HUES48 (cell line): ENCODE measurements around the gene RYR2.
A peak's percentile ranks its signal among the peaks of the same experiment; 100 is the strongest.

Source experiments
- H3K27ac ChIP-seq: one replicate; pipeline ENCODE4 v1.7.0; 2013; ENCODE audit warnings: low read depth, low read length, inconsistent platforms
- H3K27me3 ChIP-seq: 2 replicates; pipeline ENCODE4 v1.6.1; 2013; ENCODE audit warnings: mild to moderate bottlenecking, low read length; ENCODE audit not compliant: control insufficient read depth, insufficient read depth
- H3K36me3 ChIP-seq: 2 replicates; pipeline ENCODE4 v1.6.1; 2013; ENCODE audit warnings: low read length; ENCODE audit not compliant: control insufficient read depth, insufficient read depth
- H3K4me1 ChIP-seq: 2 replicates; pipeline ENCODE4 v1.6.1; 2013; ENCODE audit warnings: mild to moderate bottlenecking, low read length; ENCODE audit not compliant: control insufficient read depth, insufficient read depth
- H3K4me3 ChIP-seq: 2 replicates; pipeline ENCODE4 v1.5.1; 2013; ENCODE audit warnings: mild to moderate bottlenecking, low read depth, low read length
- H3K9ac ChIP-seq: 2 replicates; pipeline ENCODE4 v1.6.1; 2013; ENCODE audit warnings: mild to moderate bottlenecking, low read depth, low read length, moderate library complexity
- H3K9me3 ChIP-seq: 2 replicates; pipeline ENCODE4 v1.6.1; 2013; ENCODE audit warnings: low read length; ENCODE audit not compliant: control insufficient read depth, insufficient read depth

Gene RYR2

DNA sequence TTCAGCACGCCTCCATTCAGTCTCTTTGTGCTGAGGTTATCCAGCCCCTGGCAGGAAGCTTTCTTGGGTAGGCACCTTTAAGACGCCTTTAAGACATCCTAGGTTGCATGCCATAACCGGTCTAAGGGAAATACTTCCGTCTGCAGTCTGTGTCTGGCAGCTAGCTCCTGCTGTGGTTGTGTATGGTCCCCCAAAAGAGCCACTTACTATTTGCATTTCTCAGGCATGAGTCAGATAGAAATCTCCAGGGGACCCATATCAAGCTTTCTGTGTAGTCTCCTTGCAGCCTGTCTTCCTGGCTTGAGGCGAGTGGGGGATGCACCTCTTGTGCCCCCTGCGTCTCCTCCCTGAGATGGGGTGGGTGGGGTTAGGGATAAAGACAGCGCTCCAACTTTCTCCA is 10.0 kb upstream of the RYR2 start:
- Histone ChIP-seq H3K9me3 (no peaks in the 10 kb centered on the region), H3K4me1 (peaks cover 23% of the 10 kb centered on the region), H3K27me3 (no peaks in the 10 kb centered on the region; the same call in 1 of the 2 replicates), H3K36me3 (no peaks in the 10 kb centered on the region), H3K27ac (peak overlapping the region; percentile 92), H3K9ac (no peak overlapping the region), H3K4me3 (no peak overlapping the region)

- Histone ChIP-seq H3K9me3 (no peaks in the 10 kb centered on the region), H3K27ac (no peak overlapping the region), H3K9ac (no peak overlapping the region), H3K4me1 (peaks cover 18% of the 10 kb centered on the region), H3K27me3 (no peaks in the 10 kb centered on the region; the same call in 1 of the 2 replicates), H3K36me3 (no peaks in the 10 kb centered on the region), H3K4me3 (no peak overlapping the region)
These were observed 8.9 kb upstream of the RYR2 start for GRCh38 chr1:237033061-237033460.

DNA sequence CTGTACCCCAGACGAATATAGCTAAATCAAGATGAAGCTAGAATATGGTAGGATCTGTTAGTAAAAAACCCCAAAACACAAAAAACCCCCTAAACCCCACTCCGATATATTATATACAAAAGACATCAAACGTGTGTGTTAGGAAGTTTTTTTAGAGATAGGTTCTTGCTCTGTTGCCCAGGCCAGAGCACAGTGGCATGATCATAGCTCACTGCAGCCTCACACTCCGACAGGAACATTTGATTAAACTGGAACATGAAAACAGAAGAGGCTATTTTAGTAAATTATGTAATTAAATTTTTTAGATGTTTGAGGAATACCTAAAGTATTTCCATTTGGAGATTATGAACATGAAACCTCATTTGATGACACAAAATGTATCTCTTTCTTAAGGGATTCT is 8.2 kb upstream of the RYR2 start:
- Histone ChIP-seq H3K4me1 (peaks cover 18% of the 10 kb centered on the region), H3K36me3 (no peaks in the 10 kb centered on the region), H3K9me3 (no peaks in the 10 kb centered on the region), H3K27me3 (no peaks in the 10 kb centered on the region; the same call in 1 of the 2 replicates), H3K27ac (no peak overlapping the region), H3K4me3 (no peak overlapping the region), H3K9ac (no peak overlapping the region)

DNA sequence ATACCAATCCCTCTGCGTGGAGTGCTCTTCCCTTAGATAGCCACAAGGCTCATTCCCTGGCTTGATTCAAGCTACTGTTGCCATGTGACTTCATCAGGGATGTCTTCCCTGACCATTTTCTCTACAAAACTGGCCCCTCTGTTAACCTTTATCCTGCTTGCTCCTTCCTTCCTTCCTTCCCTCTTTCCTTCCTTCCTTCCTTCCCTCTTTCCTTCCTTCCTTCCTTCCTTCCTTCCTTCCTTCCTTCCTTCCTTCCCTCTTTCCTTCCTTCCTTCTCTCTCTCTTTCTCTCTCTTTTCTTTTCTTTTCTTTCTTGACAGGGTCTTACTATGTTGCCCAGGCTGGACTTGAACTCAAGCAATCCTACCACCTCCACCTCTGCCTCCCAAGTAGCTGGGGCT is 6.2 kb upstream of the RYR2 start:
- H3K9ac ChIP-seq, result no peak overlapping the region
- no peak overlapping the region for H3K4me3 ChIP-seq
- H3K27me3 ChIP-seq, result peaks cover 8% of the 10 kb centered on the region
- no peaks in the 10 kb centered on the region for H3K36me3 ChIP-seq
- no peaks in the 10 kb centered on the region for H3K9me3 ChIP-seq
- no peak overlapping the region for H3K27ac ChIP-seq
- peaks cover 18% of the 10 kb centered on the region for H3K4me1 ChIP-seq

- no peak overlapping the region for H3K9ac ChIP-seq
- no peaks in the 10 kb centered on the region for H3K9me3 ChIP-seq
- H3K4me3 ChIP-seq, result no peak overlapping the region
- no peak overlapping the region for H3K27ac ChIP-seq
- peaks cover 9% of the 10 kb centered on the region for H3K4me1 ChIP-seq
- no peaks in the 10 kb centered on the region for H3K36me3 ChIP-seq
- H3K27me3 ChIP-seq, result peaks cover 27% of the 10 kb centered on the region
These were observed 3.8 kb upstream of the RYR2 start for GRCh38 chr1:237038211-237038610.

- Histone ChIP-seq H3K27me3 (peaks cover 40% of the 10 kb centered on the region), H3K36me3 (no peaks in the 10 kb centered on the region), H3K27ac (no peak overlapping the region), H3K9me3 (no peaks in the 10 kb centered on the region), H3K9ac (no peak overlapping the region), H3K4me1 (peaks cover 33% of the 10 kb centered on the region), H3K4me3 (no peak overlapping the region)
These were observed 1.2 kb upstream of the RYR2 start for GRCh38 chr1:237040823-237041222.

DNA sequence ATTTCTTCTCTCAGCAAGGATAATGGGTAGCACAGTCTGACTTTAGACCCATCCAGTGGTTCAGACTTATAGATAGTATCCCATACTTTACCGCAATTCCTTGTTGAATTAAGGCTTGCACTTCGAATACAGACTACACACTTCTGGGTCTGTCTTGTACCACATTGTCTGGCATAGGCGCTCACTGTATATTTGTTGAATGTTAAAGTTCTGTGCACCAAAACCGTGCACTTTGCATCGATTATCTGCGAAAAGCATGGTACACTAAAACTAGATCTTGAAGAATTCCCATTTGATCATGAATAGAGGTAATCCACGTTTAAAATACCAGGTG is 556 bp upstream of the RYR2 start:
- no peaks in the 10 kb centered on the region for H3K9me3 ChIP-seq
- H3K36me3 ChIP-seq, result no peaks in the 10 kb centered on the region
- H3K27me3 ChIP-seq, result peaks cover 40% of the 10 kb centered on the region
- no peak overlapping the region for H3K27ac ChIP-seq
- peaks cover 39% of the 10 kb centered on the region for H3K4me1 ChIP-seq
- H3K9ac ChIP-seq, result no peak overlapping the region
- H3K4me3 ChIP-seq, result peak overlapping the region; percentile 60

GRCh38 chr1:237042526-237042891 is 525 bp downstream of the RYR2 start:
- peaks cover 46% of the 10 kb centered on the region for H3K4me1 ChIP-seq
- H3K27me3 ChIP-seq, result peaks cover 40% of the 10 kb centered on the region
- H3K9ac ChIP-seq, result no peak overlapping the region; the same call in 1 of the 2 replicates
- H3K4me3 ChIP-seq, result peak overlapping the region; percentile 72
- no peaks in the 10 kb centered on the region for H3K36me3 ChIP-seq
- H3K27ac ChIP-seq, result no peak overlapping the region
- no peaks in the 10 kb centered on the region for H3K9me3 ChIP-seq

GRCh38 chr1:237042892-237043576 is 1.1 kb downstream of the RYR2 start:
- H3K27ac ChIP-seq, result no peak overlapping the region
- no peaks in the 10 kb centered on the region for H3K36me3 ChIP-seq
- no peak overlapping the region for H3K9ac ChIP-seq
- peaks cover 40% of the 10 kb centered on the region for H3K27me3 ChIP-seq
- H3K4me3 ChIP-seq, result peak overlapping the region; percentile 72
- no peaks in the 10 kb centered on the region for H3K9me3 ChIP-seq
- peaks cover 46% of the 10 kb centered on the region for H3K4me1 ChIP-seq

DNA sequence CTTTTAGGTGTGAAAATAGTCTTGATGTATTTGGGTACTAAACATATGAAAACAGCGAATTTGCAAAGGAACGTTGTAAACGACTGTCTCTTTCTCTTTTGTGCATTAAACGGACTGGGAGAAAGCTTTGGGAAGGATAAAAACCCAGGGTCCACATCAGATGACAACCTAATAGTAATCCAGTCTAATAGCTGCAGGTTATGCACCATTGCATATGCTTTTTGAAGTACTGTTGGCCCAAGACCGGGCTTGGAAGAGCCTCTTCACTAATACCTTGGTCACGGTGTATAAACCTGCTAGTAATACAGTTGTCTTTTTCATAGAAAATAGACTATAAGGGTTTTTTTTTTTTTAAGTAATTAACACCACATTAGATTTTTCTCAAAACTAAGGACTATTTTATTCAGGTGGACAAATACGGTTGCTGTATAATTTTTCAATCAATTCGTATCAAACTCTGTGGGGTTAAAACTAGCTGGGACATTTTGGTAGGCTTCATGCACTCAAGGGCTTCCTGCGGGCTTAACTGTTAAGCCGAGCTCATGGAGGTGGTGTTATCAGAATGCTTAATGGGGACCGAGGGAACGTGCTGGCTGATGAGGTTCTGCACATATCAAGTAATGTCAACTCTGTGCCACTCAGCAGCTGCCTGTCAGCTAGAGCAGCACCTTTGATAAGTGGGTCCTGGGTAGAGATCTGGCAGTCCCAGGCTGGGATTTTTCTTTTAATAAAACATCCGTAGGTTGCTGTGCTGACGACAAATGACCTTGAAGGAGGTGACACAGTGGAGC is 2.1 kb downstream of the RYR2 start:
- no peak overlapping the region for H3K27ac ChIP-seq
- no peak overlapping the region for H3K9ac ChIP-seq
- H3K27me3 ChIP-seq, result peaks cover 40% of the 10 kb centered on the region
- no peaks in the 10 kb centered on the region for H3K36me3 ChIP-seq
- no peaks in the 10 kb centered on the region for H3K9me3 ChIP-seq
- H3K4me1 ChIP-seq, result peaks cover 49% of the 10 kb centered on the region
- peak overlapping the region; percentile 72 for H3K4me3 ChIP-seq

DNA sequence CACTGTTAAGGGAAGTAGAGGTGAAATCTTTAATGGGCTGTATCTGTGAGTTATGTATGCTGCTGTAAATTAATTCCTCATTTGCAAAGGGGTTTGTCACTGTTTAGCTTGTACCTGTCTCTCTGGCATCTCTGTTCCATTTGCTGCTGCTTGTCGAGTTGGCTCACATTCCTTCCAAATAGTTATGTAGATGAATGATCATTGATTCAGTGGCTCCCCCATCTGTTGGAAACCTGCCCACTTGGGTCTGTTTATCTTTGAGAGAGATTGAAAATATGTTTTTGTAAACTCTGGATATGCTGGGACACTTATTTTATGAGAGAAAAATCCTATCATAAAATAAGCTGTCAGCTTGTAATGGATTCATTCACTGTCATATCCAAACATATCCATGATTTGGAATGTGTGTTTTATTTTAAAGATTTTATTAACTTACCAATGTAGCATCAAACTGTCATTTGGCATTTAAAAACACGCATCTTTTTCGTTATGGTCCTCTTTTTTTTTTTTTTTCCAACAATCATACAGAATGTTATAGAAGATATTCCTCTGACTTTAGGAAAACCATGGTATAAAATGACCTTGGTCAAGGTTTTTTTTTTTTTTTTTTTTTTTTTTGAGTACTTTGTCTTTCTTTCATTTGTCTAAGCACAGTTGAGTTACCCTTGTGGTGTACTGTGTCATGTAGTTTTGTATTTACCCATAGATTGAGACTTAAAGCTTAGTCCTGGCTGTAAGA is 3.5 kb downstream of the RYR2 start:
- no peak overlapping the region for H3K27ac ChIP-seq
- peaks cover 35% of the 10 kb centered on the region for H3K27me3 ChIP-seq
- H3K9ac ChIP-seq, result no peak overlapping the region
- H3K4me1 ChIP-seq, result peaks cover 61% of the 10 kb centered on the region
- no peaks in the 10 kb centered on the region for H3K36me3 ChIP-seq
- peak overlapping the region; percentile 72 for H3K4me3 ChIP-seq
- H3K9me3 ChIP-seq, result no peaks in the 10 kb centered on the region
